IMR-90 (cell line): Measurements from ENCODE around the gene PSAPL1. TPM values are rescaled to one million over a fixed set of nuclear protein-coding genes. Genes with fewer than 3 reads are reported as not detected.

ENCODE experiments used
- ATAC-seq: fragments of 200-7000 bp; cut with Tn5 transposase; 2 replicates; pipeline ENCODE4 v1.9.1; 2020; ENCODE audit warnings: low read depth, mild to moderate bottlenecking, moderate library complexity
- BruUV-seq: library from RNA; stranded (reverse); fragments of 400-500 nt; replicated peaks from 2 replicates; lab custom pipeline; 2021; lab: Mats Ljungman, UMichigan
- CTCF ChIA-PET: fragments of 300-600 bp; formaldehyde crosslinking; extraction: SDS; loops from one replicate; lab custom pipeline; 2021; ENCODE audit warnings: antibody characterized with exemption; lab: Yijun Ruan, JAX
- POLR2A ChIA-PET: fragments of 300-600 bp; sonication (Branson Sonifier 250); formaldehyde crosslinking; loops from one replicate; lab custom pipeline; 2022; ENCODE audit warnings: antibody characterized with exemption; ENCODE audit not compliant: unreplicated experiment; lab: Charles Lee
- DNase-seq: peaks from one replicate; pipeline ENCODE4 v3.0.0; 2013
- H2AFZ ChIP-seq: replicated peaks from 2 replicates; pipeline ENCODE3; 2013; ENCODE audit warnings: low read length, mild to moderate bottlenecking; ENCODE audit not compliant: poor library complexity
- H2AK5ac ChIP-seq: 2 replicates; pipeline ENCODE4 v1.6.1; 2013; ENCODE audit warnings: low read depth, low read length, inconsistent platforms
- H2AK9ac ChIP-seq: replicated peaks from 2 replicates; pipeline ENCODE3; 2013; ENCODE audit warnings: mild to moderate bottlenecking, low read depth, low read length, moderate library complexity; ENCODE audit not compliant: poor library complexity
- H2BK120ac ChIP-seq: 2 replicates; pipeline ENCODE4 v1.6.1; 2013; ENCODE audit warnings: low read depth, low read length, inconsistent platforms
- H2BK15ac ChIP-seq: 3 replicates; pipeline ENCODE4 v1.6.1; 2013; ENCODE audit warnings: low read depth, low read length, inconsistent platforms
- H2BK20ac ChIP-seq: 2 replicates; pipeline ENCODE4 v1.6.1; 2013; ENCODE audit warnings: low read depth, mild to moderate bottlenecking, inconsistent platforms, low read length, moderate library complexity
- H2BK5ac ChIP-seq: 2 replicates; pipeline ENCODE4 v1.6.1; 2013; ENCODE audit warnings: mild to moderate bottlenecking, low read depth, low read length, inconsistent platforms; ENCODE audit not compliant: poor library complexity, severe bottlenecking
- H3K14ac ChIP-seq: replicated peaks from 2 replicates; pipeline ENCODE4 v1.6.1; 2013; ENCODE audit warnings: low read depth, low read length, inconsistent platforms
- H3K18ac ChIP-seq: 2 replicates; pipeline ENCODE4 v1.6.1; 2013; ENCODE audit warnings: low read depth, low read length, control low read depth
- H3K23ac ChIP-seq: 2 replicates; pipeline ENCODE4 v1.6.1; 2013; ENCODE audit warnings: low read depth, low read length, inconsistent platforms
- H3K27ac ChIP-seq: 2 replicates; pipeline ENCODE4 v1.5.1; 2013; ENCODE audit warnings: mild to moderate bottlenecking, control low read depth, low read length; ENCODE audit not compliant: insufficient read depth
- H3K27me3 ChIP-seq: 2 replicates; pipeline ENCODE4 v1.6.1; 2013; ENCODE audit warnings: low read length; ENCODE audit not compliant: control insufficient read depth, insufficient read depth
- H3K36me3 ChIP-seq: 2 replicates; pipeline ENCODE4 v1.6.1; 2013; ENCODE audit warnings: low read length, mixed read lengths; ENCODE audit not compliant: control insufficient read depth, insufficient read depth
- H3K4ac ChIP-seq: 2 replicates; pipeline ENCODE4 v1.6.1; 2013; ENCODE audit warnings: low read depth, low read length, inconsistent platforms
- H3K4me1 ChIP-seq: 2 replicates; pipeline ENCODE4 v1.6.1; 2013; ENCODE audit warnings: low read length, mixed read lengths; ENCODE audit not compliant: control insufficient read depth, insufficient read depth
- H3K4me2 ChIP-seq: 2 replicates; pipeline ENCODE4 v1.6.1; 2013; ENCODE audit warnings: low read depth, mild to moderate bottlenecking, control low read depth, low read length, moderate library complexity
- H3K4me3 ChIP-seq: 2 replicates; pipeline ENCODE4 v1.5.1; 2013; ENCODE audit warnings: low read depth, mild to moderate bottlenecking, control low read depth, low read length, moderate library complexity; ENCODE audit not compliant: insufficient read depth
- H3K56ac ChIP-seq: 2 replicates; pipeline ENCODE4 v1.6.1; 2013; ENCODE audit warnings: low read length, inconsistent platforms; ENCODE audit not compliant: insufficient read depth; ENCODE audit errors: extremely low read depth
- H3K79me1 ChIP-seq, 2 experiments: 2 replicates each; pipeline ENCODE4 v1.6.1; 2013; ENCODE audit warnings: low read length in 2 of 2, inconsistent platforms in 1 of 2, low read depth in 1 of 2
- H3K9ac ChIP-seq: 2 replicates; pipeline ENCODE4 v1.6.1; 2013; ENCODE audit warnings: low read depth, low read length, control low read depth
- H3K9me1 ChIP-seq: 2 replicates; pipeline ENCODE4 v1.6.1; 2013; ENCODE audit warnings: low read length, inconsistent platforms; ENCODE audit not compliant: insufficient read depth
- H3K9me3 ChIP-seq: 2 replicates; pipeline ENCODE4 v1.6.1; 2013; ENCODE audit warnings: low read length; ENCODE audit not compliant: control insufficient read depth, insufficient read depth
- H4K20me1 ChIP-seq: 2 replicates; pipeline ENCODE4 v1.6.1; 2013; ENCODE audit warnings: low read length, inconsistent platforms; ENCODE audit not compliant: insufficient read depth
- H4K5ac ChIP-seq: 2 replicates; pipeline ENCODE4 v1.6.1; 2013; ENCODE audit warnings: mild to moderate bottlenecking, low read depth, low read length, control low read depth
- H4K8ac ChIP-seq, 2 experiments: 2 replicates each; pipeline ENCODE4 v1.6.1; 2013; ENCODE audit warnings: low read depth in 2 of 2, low read length in 2 of 2, control low read depth in 1 of 2, inconsistent platforms in 1 of 2
- H4K91ac ChIP-seq: 2 replicates; pipeline ENCODE4 v1.6.1; 2013; ENCODE audit warnings: low read depth, low read length, inconsistent platforms; ENCODE audit not compliant: insufficient read depth
- BHLHE40 ChIP-seq: fragments of 150-350 bp; IDR thresholded peaks from 2 replicates; pipeline ENCODE4 v1.6.1; 2016; ENCODE audit warnings: mild to moderate bottlenecking, low read depth, low read length
- CEBPB ChIP-seq: IDR thresholded peaks from 2 replicates; pipeline ENCODE4 v1.6.1; 2012; ENCODE audit warnings: low read depth, low read length, improper control_type of control experiment
- CHD1 ChIP-seq: IDR thresholded peaks from 2 replicates; pipeline ENCODE4 v1.6.1; 2012; ENCODE audit warnings: low read depth, low read length, improper control_type of control experiment
- CTCF ChIP-seq: conservative IDR thresholded peaks from 2 replicates; pipeline ENCODE4 v1.5.1; 2012; ENCODE audit warnings: mild to moderate bottlenecking, low read depth, low read length, improper control_type of control experiment
- FOS ChIP-seq: fragments of 150-350 bp; IDR thresholded peaks from 2 replicates; pipeline ENCODE4 v1.6.1; 2016; ENCODE audit warnings: low read depth, low read length
- MAZ ChIP-seq: IDR thresholded peaks from 2 replicates; pipeline ENCODE4 v1.6.1; 2012; ENCODE audit warnings: low read depth, mild to moderate bottlenecking, low read length, improper control_type of control experiment, moderate library complexity, borderline replicate concordance
- MXI1 ChIP-seq: IDR thresholded peaks from 2 replicates; pipeline ENCODE4 v1.6.1; 2012; ENCODE audit warnings: low read depth, mild to moderate bottlenecking, low read length, moderate library complexity, borderline replicate concordance
- NFE2L2 ChIP-seq: fragments of 150-350 bp; IDR thresholded peaks from 2 replicates; pipeline ENCODE4 v1.6.1; 2016; ENCODE audit warnings: low read depth, mild to moderate bottlenecking, low read length
- POLR2A ChIP-seq: IDR thresholded peaks from 2 replicates; pipeline ENCODE4 v1.6.1; 2012; ENCODE audit warnings: mild to moderate bottlenecking, low read depth, low read length
- RAD21 ChIP-seq: IDR thresholded peaks from 2 replicates; pipeline ENCODE4 v1.6.1; 2012; ENCODE audit warnings: low read length, improper control_type of control experiment
- RCOR1 ChIP-seq: IDR thresholded peaks from 2 replicates; pipeline ENCODE4 v1.6.1; 2012; ENCODE audit warnings: mild to moderate bottlenecking, low read length, improper control_type of control experiment; ENCODE audit not compliant: insufficient replicate concordance
- RFX5 ChIP-seq: IDR thresholded peaks from 2 replicates; pipeline ENCODE4 v1.8.0; 2012; ENCODE audit warnings: low read depth, mild to moderate bottlenecking, low read length, moderate library complexity
- SMC3 ChIP-seq: fragments of 150-350 bp; IDR thresholded peaks from 2 replicates; pipeline ENCODE4 v1.6.1; 2016; ENCODE audit warnings: low read depth, mild to moderate bottlenecking, antibody characterized with exemption, low read length, moderate library complexity
- WGBS, 2 experiments: methylation state at CpG; one replicate each; pipeline versions ENCODE4 v1.1.5 to v1.1.7; 2013; ENCODE audit warnings: missing lambda C conversion rate in 2 of 2; ENCODE audit not compliant: insufficient read length in 1 of 2; ENCODE audit errors: extremely low coverage in 2 of 2; 5-methylcytosine and 5-hydroxymethylcytosine counted together
- dilution Hi-C: fragments of 300-500 bp; cut with HindIII; formaldehyde crosslinking; loops from one replicate; pipeline ENCODE4 v1.14.3; 2018; ENCODE audit warnings: low sequenced_read_pairs; ENCODE audit not compliant: unreplicated experiment
- in situ Hi-C: fragments of 300-500 bp; cut with MboI; formaldehyde crosslinking; loops from 3 replicates; pipeline ENCODE4 v1.14.3; 2019; ENCODE audit warnings: low sequenced_read_pairs, inconsistent platforms, mixed read lengths
- intact Hi-C: fragments of 100-400 bp; cut with micrococcal nuclease; formaldehyde crosslinking; loops from 2 replicates; pipeline ENCODE4 v1.10.0; 2022
- polyA plus RNA-seq, 3 experiments: library from polyadenylated mRNA; depleted of rRNA; stranded (reverse); fragments of >200 nt; gene quantifications; 2 replicates each; pipeline ENCODE4 v1.2.3, GENCODE V29; 2012; ENCODE audit warnings: low replicate concordance in 1 of 3
- total RNA-seq: library from RNA; depleted of rRNA; stranded (reverse); fragments of >200 nt; gene quantifications from 2 replicates; pipeline ENCODE4 v1.2.3, GENCODE V29; 2012
- TF ChIP-seq, protein P1 (sequence below): fragments of 150-350 bp; IDR thresholded peaks from 2 replicates; pipeline ENCODE4 v1.6.1; 2017; ENCODE audit warnings: mild to moderate bottlenecking, antibody characterized with exemption, low read length, low read depth
- TF ChIP-seq, protein P2 (sequence below): fragments of 150-350 bp; IDR thresholded peaks from 2 replicates; pipeline ENCODE4 v1.6.1; 2016; ENCODE audit warnings: low read depth, mild to moderate bottlenecking, low read length, moderate library complexity, borderline replicate concordance

The PSAPL1 gene
- total and polyA plus RNA-seq, 2 of the 4 experiments (the other 2 are of a cell fraction) = not detected

DNA sequence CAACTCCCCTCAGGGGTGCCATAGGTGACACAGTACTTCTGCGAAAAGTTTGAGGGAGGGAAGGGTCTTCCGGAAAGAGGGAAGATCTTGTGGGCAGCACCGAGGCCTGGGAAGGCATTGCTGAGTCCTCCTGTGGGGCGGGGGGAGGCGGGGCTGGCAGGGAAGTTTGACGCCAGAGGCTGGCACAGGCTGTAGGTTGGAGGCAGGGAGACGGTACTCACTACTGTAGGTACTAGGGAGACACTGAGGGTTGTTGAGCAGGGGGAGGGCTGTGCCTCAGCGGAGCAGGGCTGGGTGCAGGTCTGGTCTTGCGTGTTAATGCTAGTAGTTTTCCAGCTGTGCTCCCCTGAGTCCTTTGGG is 23.3 kb upstream of the PSAPL1 start:
- H2BK15ac ChIP-seq = no peak overlapping the region
- no peak overlapping the region for H3K56ac ChIP-seq
- no peak overlapping the region for H2AK5ac ChIP-seq
- no peaks in the 10 kb centered on the region for H3K9me1 ChIP-seq
- no peak overlapping the region for H4K5ac ChIP-seq
- H3K36me3 ChIP-seq = no peaks in the 10 kb centered on the region
- H4K20me1 ChIP-seq = no peaks in the 10 kb centered on the region
- H3K9me3 ChIP-seq = no peaks in the 10 kb centered on the region
- H3K4me3 ChIP-seq = no peak overlapping the region
- H3K23ac ChIP-seq = no peak overlapping the region
- DNase-seq = no peak
- no peak overlapping the region for H3K4ac ChIP-seq
- no peak overlapping the region for H2BK5ac ChIP-seq
- H4K8ac ChIP-seq = no peak overlapping the region
- dilution Hi-C loops = no loop called here
- no peaks in the 10 kb centered on the region for H3K4me1 ChIP-seq
- no peak overlapping the region for H3K9ac ChIP-seq
- H3K18ac ChIP-seq = no peak overlapping the region
- intact Hi-C loops = no loop called here
- in situ Hi-C loops = no loop called here
- H2BK120ac ChIP-seq = no peak overlapping the region
- no peak overlapping the region for H3K27ac ChIP-seq
- WGBS, 2 experiments = 66% methylated on average over 4 of the region's 9 CpGs; no CpG with 5 or more reads in 1 of the 2 experiments
- peaks cover 18% of the 10 kb centered on the region for H3K27me3 ChIP-seq
- no peak overlapping the region for H4K91ac ChIP-seq
- no peak overlapping the region for H2AK9ac ChIP-seq
- BruUV-seq = no TSS peak
- POLR2A ChIA-PET = no interaction called here
- no peak overlapping the region for H2BK20ac ChIP-seq
- ATAC-seq = no peak
- H3K4me2 ChIP-seq = no peak overlapping the region
- no peaks in the 10 kb centered on the region for H3K79me1 ChIP-seq
- no peak overlapping the region for H2AFZ ChIP-seq
- TF ChIP-seq, protein P1, sequence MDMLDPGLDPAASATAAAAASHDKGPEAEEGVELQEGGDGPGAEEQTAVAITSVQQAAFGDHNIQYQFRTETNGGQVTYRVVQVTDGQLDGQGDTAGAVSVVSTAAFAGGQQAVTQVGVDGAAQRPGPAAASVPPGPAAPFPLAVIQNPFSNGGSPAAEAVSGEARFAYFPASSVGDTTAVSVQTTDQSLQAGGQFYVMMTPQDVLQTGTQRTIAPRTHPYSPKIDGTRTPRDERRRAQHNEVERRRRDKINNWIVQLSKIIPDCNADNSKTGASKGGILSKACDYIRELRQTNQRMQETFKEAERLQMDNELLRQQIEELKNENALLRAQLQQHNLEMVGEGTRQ = no peak
- TF ChIP-seq MAZ = no peak
- no peak for TF ChIP-seq POLR2A
- TF ChIP-seq CHD1 = no peak
- TF ChIP-seq RCOR1 = no peak
- TF ChIP-seq RAD21 = no peak
- TF ChIP-seq RFX5 = no peak
- no peak for TF ChIP-seq MXI1
- TF ChIP-seq SMC3 = no peak
- TF ChIP-seq NFE2L2 = no peak
- TF ChIP-seq CTCF = no peak
- no peak for TF ChIP-seq CEBPB
- TF ChIP-seq BHLHE40 = no peak
- TF ChIP-seq FOS = no peak
- TF ChIP-seq, protein P2, sequence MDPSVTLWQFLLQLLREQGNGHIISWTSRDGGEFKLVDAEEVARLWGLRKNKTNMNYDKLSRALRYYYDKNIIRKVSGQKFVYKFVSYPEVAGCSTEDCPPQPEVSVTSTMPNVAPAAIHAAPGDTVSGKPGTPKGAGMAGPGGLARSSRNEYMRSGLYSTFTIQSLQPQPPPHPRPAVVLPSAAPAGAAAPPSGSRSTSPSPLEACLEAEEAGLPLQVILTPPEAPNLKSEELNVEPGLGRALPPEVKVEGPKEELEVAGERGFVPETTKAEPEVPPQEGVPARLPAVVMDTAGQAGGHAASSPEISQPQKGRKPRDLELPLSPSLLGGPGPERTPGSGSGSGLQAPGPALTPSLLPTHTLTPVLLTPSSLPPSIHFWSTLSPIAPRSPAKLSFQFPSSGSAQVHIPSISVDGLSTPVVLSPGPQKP = no peak
- CTCF ChIA-PET = no interaction called here
- H3K14ac ChIP-seq = no peak overlapping the region
